Keratinocyte (primary cell): ENCODE results near the gene RNU5B-1.

Experiments used
- CTCF ChIP-seq, 3 experiments: IDR thresholded peaks in 1 of 3; conservative IDR thresholded peaks in 1 of 3; optimal IDR thresholded peaks in 1 of 3; 2 replicates in 2 of 3; 3 replicates in 1 of 3; pipeline versions ENCODE3 to v1.5.1; 2011; ENCODE audit warnings: low read length in 3 of 3, mild to moderate bottlenecking in 3 of 3, moderate library complexity in 2 of 3, control low read depth in 1 of 3, inconsistent platforms in 1 of 3; ENCODE audit not compliant: insufficient read depth in 2 of 3; ENCODE audit errors: extremely low read depth in 1 of 3
- EZH2 ChIP-seq: IDR thresholded peaks from one replicate; pipeline ENCODE4 v1.6.1; 2012; ENCODE audit warnings: inconsistent platforms, mild to moderate bottlenecking, low read length, moderate library complexity

- TF ChIP-seq CTCF (optimal IDR thresholded peaks at IDR 0.05 in 1 of 3, IDR thresholded peaks at IDR 0.05 in 1 of 3, conservative IDR thresholded peaks at IDR 0.05 in 1 of 3; ENCODE audit: extremely low read depth in 1 of 3, insufficient read depth in 2 of 3, low read length in 3 of 3) (no peak), EZH2 (no peak)
Measured at GRCh38 chr15:65266469-65266868, 38.0 kb upstream of the RNU5B-1 start.
